HepG2 (cell line): ENCODE data around the gene NECAB2. TPM values are rescaled to one million over a fixed set of nuclear protein-coding genes. Genes with fewer than 3 reads are reported as not detected.

ENCODE experiments used
- AFF4 ChIP-seq: sonication (generic); formaldehyde crosslinking; IDR thresholded peaks from 2 replicates; pipeline ENCODE4 v1.4.0; 2020; ENCODE audit warnings: missing genetic modification reagents
- BRF2 ChIP-seq: sonication (generic); formaldehyde crosslinking; IDR thresholded peaks from 2 replicates; pipeline ENCODE4 v1.8.1; 2022; ENCODE audit warnings: mild to moderate bottlenecking, missing genetic modification reagents
- E2F1 ChIP-seq: sonication (generic); formaldehyde crosslinking; IDR thresholded peaks from 2 replicates; pipeline ENCODE4 v1.5.0; 2020; ENCODE audit warnings: missing genetic modification reagents
- KAT2B ChIP-seq: fragments of 150-350 bp; IDR thresholded peaks from 2 replicates; pipeline ENCODE4 v1.6.1; 2014; ENCODE audit warnings: low read depth, low read length, borderline replicate concordance
- MEIS1 ChIP-seq: sonication (generic); formaldehyde crosslinking; IDR thresholded peaks from 2 replicates; pipeline ENCODE4 v1.9.0; 2021; ENCODE audit warnings: mild to moderate bottlenecking, missing genetic modification reagents, moderate library complexity, borderline replicate concordance
- MLXIP ChIP-seq: sonication (generic); formaldehyde crosslinking; IDR thresholded peaks from 2 replicates; pipeline ENCODE4 v1.9.0; 2021; ENCODE audit warnings: missing genetic modification reagents, borderline replicate concordance
- RXRA ChIP-seq: sonication (generic); formaldehyde crosslinking; IDR thresholded peaks from 2 replicates; pipeline ENCODE4 v1.5.1; 2020; ENCODE audit warnings: missing genetic modification reagents
- SNAPC2 ChIP-seq: sonication (generic); formaldehyde crosslinking; IDR thresholded peaks from 2 replicates; pipeline ENCODE4 v1.8.1; 2022; ENCODE audit warnings: mild to moderate bottlenecking, missing genetic modification reagents
- ZBTB33 ChIP-seq: sonication (generic); formaldehyde crosslinking; IDR thresholded peaks from 2 replicates; pipeline ENCODE4 v1.4.0; 2020; ENCODE audit warnings: missing genetic modification reagents
- ZFP41 ChIP-seq: sonication (generic); formaldehyde crosslinking; IDR thresholded peaks from 2 replicates; pipeline ENCODE4 v1.4.0; 2020; ENCODE audit warnings: mild to moderate bottlenecking, missing genetic modification reagents, borderline replicate concordance
- ZNF552 ChIP-seq: sonication (generic); formaldehyde crosslinking; IDR thresholded peaks from 2 replicates; pipeline ENCODE4 v1.9.0; 2022; ENCODE audit warnings: missing genetic modification reagents, mild to moderate bottlenecking, borderline replicate concordance
- ZNF563 ChIP-seq: sonication (generic); formaldehyde crosslinking; IDR thresholded peaks from 2 replicates; pipeline ENCODE4 v1.8.0; 2022; ENCODE audit warnings: mild to moderate bottlenecking, moderate library complexity, missing genetic modification reagents
- ZNF607 ChIP-seq: sonication (generic); formaldehyde crosslinking; IDR thresholded peaks from 2 replicates; pipeline ENCODE4 v1.5.1; 2020; ENCODE audit warnings: missing genetic modification reagents, mild to moderate bottlenecking, borderline replicate concordance
- ZZZ3 ChIP-seq: sonication (generic); formaldehyde crosslinking; IDR thresholded peaks from 2 replicates; pipeline ENCODE4 v1.4.0; 2020; ENCODE audit warnings: missing genetic modification reagents, mild to moderate bottlenecking, borderline replicate concordance
- polyA plus RNA-seq, 8 experiments: library from polyadenylated mRNA; depleted of rRNA in 3 of 8; stranded (reverse) in 7 of 8; unstranded in 1 of 8; fragments of >200 nt; fragmentation: Illumina TruSeq in 4 of 8; extraction: Trizol in 4 of 8; gene quantifications; 2 replicates each; pipeline versions ENCODE4 v1.2.1 to v1.2.3, GENCODE V29; 2011 to 2016; ENCODE audit warnings: low read depth in 4 of 8, missing spikeins in 1 of 8, mixed read lengths in 1 of 8; ENCODE audit not compliant: insufficient read depth in 1 of 8
- total RNA-seq, 5 experiments: library from RNA; depleted of rRNA; stranded (reverse); fragments of >200 nt; fragmentation: Illumina TruSeq; extraction: Trizol; gene quantifications; 2 replicates each; pipeline ENCODE4 v1.2.3, GENCODE V29; 2016; ENCODE audit warnings: low read depth in 1 of 5

The NECAB2 gene
- total and polyA plus RNA-seq, 2 of the 13 experiments (the other 11 are each of a cell fraction or from before 2014, with no cell fraction given): 0.21 to 0.49 TPM

GRCh38 chr16:83946781-83947566 is 21.1 kb upstream of the NECAB2 start (continued):
- TF ChIP-seq ZFP41 (no peak), MEIS1 (0 out of 2 replicates have a peak, but pooled peaks have one; percentile 77), ZNF552 (CRISPR knock-in tag) (no peak), KAT2B (peak; percentile 62; the same call in 1 of the 2 replicates), ZBTB33 (CRISPR knock-in tag) (no peak), MLXIP (CRISPR knock-in tag) (no peak), AFF4 (CRISPR knock-in tag) (no peak), BRF2 (CRISPR knock-in tag) (no peak), SNAPC2 (no peak), RXRA (peak; percentile 75; the same call in 1 of the 2 replicates), ZZZ3 (CRISPR knock-in tag) (no peak), ZNF563 (no peak), E2F1 (no peak), ZNF607 (no peak)
